ENCODE results near the gene FRMD4A. TPM values are rescaled to one million over a fixed set of nuclear protein-coding genes. Genes with fewer than 3 reads are reported as not detected.

Gene FRMD4A
- total RNA-seq, 1 experiment from 2014 or later: 0.23 TPM

DNA sequence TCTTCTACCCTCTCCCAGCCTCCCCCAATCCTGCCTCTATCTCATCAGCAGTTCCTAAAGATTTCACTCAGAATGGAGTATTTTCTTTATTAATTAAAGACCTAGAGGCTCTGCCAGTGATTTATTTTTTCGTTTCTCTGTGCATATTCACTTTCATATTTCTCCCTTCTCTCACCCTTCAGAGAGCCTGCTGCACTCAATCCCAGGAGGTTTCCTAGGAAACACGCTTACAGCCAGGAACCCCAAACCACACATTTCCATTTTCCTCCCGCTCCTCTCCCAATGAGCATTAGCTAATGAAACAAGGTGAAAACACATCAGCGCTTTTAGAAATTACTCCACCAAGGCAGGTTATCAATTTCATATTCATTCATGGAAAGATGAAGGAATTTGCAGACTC lies 180.2 kb downstream of the FRMD4A start:
- BruUV-seq (replicated peaks): no TSS peak
- CTCF ChIA-PET: interaction anchor here (0.6 kb wide), 1 partner anchor 981 kb away, joined by 3 read pairs; no protein-coding TSS in a partner anchor
- Mint-ChIP-seq H3K36me3 (ENCODE audit: insufficient read depth, unreplicated experiment) (no peaks in the 10 kb centered on the region), H3K27me3 (ENCODE audit: insufficient read depth, unreplicated experiment) (peaks cover 14% of the 10 kb centered on the region), H3K4me1 (ENCODE audit: insufficient read depth, unreplicated experiment) (peaks cover 8% of the 10 kb centered on the region), H3K9me3 (ENCODE audit: unreplicated experiment) (no peaks in the 10 kb centered on the region), H3K4me3 (ENCODE audit: unreplicated experiment) (no peak overlapping the region), H3K27ac (ENCODE audit: low read depth, unreplicated experiment) (no peak overlapping the region)
- POLR2A ChIA-PET: interaction anchor here (1.5 kb wide), 1 partner anchor 12 kb away, joined by 3 read pairs; no protein-coding TSS in a partner anchor
- TF ChIP-seq CTCF (IDR thresholded peaks at IDR 0.05; ENCODE audit: unreplicated experiment): no peak
- no peak for DNase-seq (ENCODE audit: unreplicated experiment)
- intact Hi-C loops (cut with micrococcal nuclease): no loop called here

DNA sequence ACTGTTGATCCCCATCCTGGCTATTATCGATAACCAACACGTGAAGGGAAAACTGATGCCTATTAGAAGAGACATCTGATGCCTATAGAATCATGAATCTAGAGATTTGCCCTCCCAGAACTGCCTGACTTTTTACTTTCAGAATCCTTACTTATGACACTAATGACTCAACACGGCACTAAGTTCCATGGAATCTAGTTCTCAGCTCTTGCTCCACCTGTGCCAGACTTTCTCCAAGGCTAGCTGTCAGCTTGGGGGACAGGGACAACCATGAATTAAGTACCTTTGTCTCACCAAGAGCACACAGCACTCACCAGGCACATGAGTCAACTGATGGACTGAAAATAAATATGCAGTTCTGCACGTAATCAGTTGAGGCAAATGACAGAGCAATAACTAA lies 184.2 kb downstream of the FRMD4A start:
- Mint-ChIP-seq H3K27me3 (ENCODE audit: insufficient read depth, unreplicated experiment) (peaks cover 17% of the 10 kb centered on the region), H3K4me1 (ENCODE audit: insufficient read depth, unreplicated experiment) (peaks cover 8% of the 10 kb centered on the region), H3K27ac (ENCODE audit: low read depth, unreplicated experiment) (no peak overlapping the region), H3K4me3 (ENCODE audit: unreplicated experiment) (no peak overlapping the region), H3K36me3 (ENCODE audit: insufficient read depth, unreplicated experiment) (no peaks in the 10 kb centered on the region), H3K9me3 (ENCODE audit: unreplicated experiment) (no peaks in the 10 kb centered on the region)
- ChIA-PET CTCF (no interaction called here), POLR2A (no interaction called here)
- DNase-seq (ENCODE audit: unreplicated experiment): no peak
- BruUV-seq (replicated peaks): no TSS peak
- intact Hi-C loops (cut with micrococcal nuclease): no loop called here
- TF ChIP-seq CTCF (IDR thresholded peaks at IDR 0.05; ENCODE audit: unreplicated experiment): no peak

DNA sequence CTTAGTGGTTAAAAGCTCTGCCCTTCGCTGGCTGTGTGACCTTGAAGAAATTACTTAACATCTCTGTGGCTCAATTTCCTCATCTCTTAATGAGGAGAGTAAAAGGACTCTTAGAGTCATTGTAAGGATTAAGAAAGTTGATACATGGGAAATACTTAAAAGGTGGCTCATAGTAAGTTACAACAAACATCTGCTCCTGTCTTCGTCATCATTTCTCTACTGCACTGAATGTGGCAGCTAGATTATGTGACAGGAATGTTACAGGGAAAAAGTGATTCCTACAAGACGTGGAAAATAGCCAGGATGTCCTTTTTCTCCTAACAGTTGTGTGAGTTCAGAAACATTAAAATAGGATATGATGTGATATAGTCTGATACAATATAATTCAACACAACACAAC lies 184.7 kb downstream of the FRMD4A start:
- peaks cover 8% of the 10 kb centered on the region for H3K4me1 Mint-ChIP-seq (ENCODE audit: insufficient read depth, unreplicated experiment)
- intact Hi-C loops (cut with micrococcal nuclease): no loop called here
- ChIA-PET CTCF (interaction anchor here (0.6 kb wide), 2 partner anchors 15 to 195 kb away, joined by 3 to 4 read pairs; no protein-coding TSS in a partner anchor), POLR2A (interaction anchor here (0.6 kb wide), 1 partner anchor 177 kb away, joined by 3 read pairs; no protein-coding TSS in a partner anchor)
- H3K27ac Mint-ChIP-seq (ENCODE audit: low read depth, unreplicated experiment): no peak overlapping the region
- no peak for TF ChIP-seq CTCF (IDR thresholded peaks at IDR 0.05; ENCODE audit: unreplicated experiment)
- H3K9me3 Mint-ChIP-seq (ENCODE audit: unreplicated experiment): no peaks in the 10 kb centered on the region
- H3K36me3 Mint-ChIP-seq (ENCODE audit: insufficient read depth, unreplicated experiment): no peaks in the 10 kb centered on the region
- H3K4me3 Mint-ChIP-seq (ENCODE audit: unreplicated experiment): no peak overlapping the region
- BruUV-seq (replicated peaks): no TSS peak
- DNase-seq (ENCODE audit: unreplicated experiment): peak; percentile 18
- H3K27me3 Mint-ChIP-seq (ENCODE audit: insufficient read depth, unreplicated experiment): peaks cover 19% of the 10 kb centered on the region

GRCh38 chr10:14144451-14144850 lies 186.3 kb downstream of the FRMD4A start:
- Mint-ChIP-seq H3K4me3 (ENCODE audit: unreplicated experiment) (no peak overlapping the region), H3K27me3 (ENCODE audit: insufficient read depth, unreplicated experiment) (peaks cover 18% of the 10 kb centered on the region), H3K9me3 (ENCODE audit: unreplicated experiment) (no peaks in the 10 kb centered on the region), H3K36me3 (ENCODE audit: insufficient read depth, unreplicated experiment) (no peaks in the 10 kb centered on the region), H3K4me1 (ENCODE audit: insufficient read depth, unreplicated experiment) (peaks cover 8% of the 10 kb centered on the region), H3K27ac (ENCODE audit: low read depth, unreplicated experiment) (no peak overlapping the region)
- no TSS peak for BruUV-seq (replicated peaks)
- ChIA-PET CTCF (no interaction called here), POLR2A (no interaction called here)
- TF ChIP-seq CTCF (IDR thresholded peaks at IDR 0.05; ENCODE audit: unreplicated experiment): no peak
- no peak for DNase-seq (ENCODE audit: unreplicated experiment)
- intact Hi-C loops (cut with micrococcal nuclease): no loop called here

Data from MCF 10A (cell line).